ENCODE results near the gene MT1X. TPM values are rescaled to one million over a fixed set of nuclear protein-coding genes. Genes with fewer than 3 reads are reported as not detected.
A peak's percentile ranks its signal among the peaks of the same experiment; 100 is the strongest.
"Not testable (repeated sequence)": the region's sequence is repeated elsewhere in the genome, so short reads cannot be mapped to it uniquely, and the experiment has no call there.

The MT1X gene
- total and polyA plus RNA-seq, 2 experiments from 2014 or later = 39.8 to 127 TPM

DNA sequence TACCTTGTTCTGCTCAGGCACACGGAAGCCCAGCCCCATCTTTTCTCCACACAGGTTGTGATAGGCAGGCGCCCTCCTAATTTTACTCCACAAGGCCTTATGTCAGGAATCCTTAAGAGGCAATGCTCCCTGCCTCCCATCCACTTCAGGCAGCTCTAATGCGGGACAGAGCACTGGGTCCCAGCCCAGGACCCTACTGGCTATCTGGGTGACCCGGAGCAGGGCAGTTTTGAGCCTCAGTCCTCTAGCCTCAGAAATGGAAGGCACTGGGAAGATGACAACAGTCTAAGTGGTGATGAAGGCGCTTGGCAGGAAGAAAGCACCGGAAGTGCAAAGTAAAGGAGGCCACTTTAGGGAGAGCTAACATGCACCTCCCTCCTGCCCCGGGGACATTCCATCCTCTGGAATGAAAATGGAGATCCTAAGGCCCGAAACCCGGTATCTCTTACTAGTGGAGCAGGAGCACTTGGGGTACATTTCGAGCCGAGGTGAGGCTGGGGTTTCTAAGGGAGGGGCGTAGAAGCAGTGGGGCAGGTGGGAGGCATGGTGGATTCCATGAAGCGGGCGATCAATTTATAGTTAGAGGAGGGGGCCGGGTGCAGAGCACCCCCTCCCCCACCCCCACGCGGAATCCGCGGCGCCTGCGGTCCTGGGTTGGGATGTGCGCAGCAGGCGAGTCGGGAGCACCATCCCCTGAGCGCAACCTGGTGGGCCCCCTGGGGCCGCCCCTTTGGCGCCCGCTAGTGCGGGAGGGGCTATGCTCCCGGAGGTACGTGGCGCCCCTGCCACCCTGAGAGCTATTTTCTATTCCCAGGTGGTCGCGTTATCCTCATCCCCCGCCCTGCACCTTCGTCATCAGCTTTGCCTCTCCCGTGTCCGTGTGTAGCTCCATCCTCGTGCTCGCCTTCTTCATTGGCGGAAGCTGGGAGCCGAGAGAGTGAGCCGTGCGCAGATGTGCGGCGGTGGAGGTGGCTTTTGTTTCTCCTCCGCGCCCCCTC is 19.6 kb upstream of the MT1X start:
- TF ChIP-seq, protein P1, sequence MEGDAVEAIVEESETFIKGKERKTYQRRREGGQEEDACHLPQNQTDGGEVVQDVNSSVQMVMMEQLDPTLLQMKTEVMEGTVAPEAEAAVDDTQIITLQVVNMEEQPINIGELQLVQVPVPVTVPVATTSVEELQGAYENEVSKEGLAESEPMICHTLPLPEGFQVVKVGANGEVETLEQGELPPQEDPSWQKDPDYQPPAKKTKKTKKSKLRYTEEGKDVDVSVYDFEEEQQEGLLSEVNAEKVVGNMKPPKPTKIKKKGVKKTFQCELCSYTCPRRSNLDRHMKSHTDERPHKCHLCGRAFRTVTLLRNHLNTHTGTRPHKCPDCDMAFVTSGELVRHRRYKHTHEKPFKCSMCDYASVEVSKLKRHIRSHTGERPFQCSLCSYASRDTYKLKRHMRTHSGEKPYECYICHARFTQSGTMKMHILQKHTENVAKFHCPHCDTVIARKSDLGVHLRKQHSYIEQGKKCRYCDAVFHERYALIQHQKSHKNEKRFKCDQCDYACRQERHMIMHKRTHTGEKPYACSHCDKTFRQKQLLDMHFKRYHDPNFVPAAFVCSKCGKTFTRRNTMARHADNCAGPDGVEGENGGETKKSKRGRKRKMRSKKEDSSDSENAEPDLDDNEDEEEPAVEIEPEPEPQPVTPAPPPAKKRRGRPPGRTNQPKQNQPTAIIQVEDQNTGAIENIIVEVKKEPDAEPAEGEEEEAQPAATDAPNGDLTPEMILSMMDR (IDR thresholded peaks at IDR 0.05; ENCODE audit: poor library complexity) = no peak
- TF ChIP-seq EZH2 (IDR thresholded peaks at IDR 0.05; ENCODE audit: borderline replicate concordance) = peak; percentile 20
- Histone ChIP-seq H3K79me2 (no peaks in the 10 kb centered on the region), H3K36me3 (replicated peaks; ENCODE audit: insufficient read depth, low read depth) (no peaks in the 10 kb centered on the region), H3K27me3 (peaks cover 97% of the 10 kb centered on the region), H3K4me1 (ENCODE audit: insufficient read depth) (no peaks in the 10 kb centered on the region), H3K9me3 (ENCODE audit: low read depth) (no peaks in the 10 kb centered on the region), H4K20me1 (ENCODE audit: insufficient read depth, poor library complexity, severe bottlenecking) (no peaks in the 10 kb centered on the region), H2AFZ (no peak overlapping the region), H3K4me3 (no peak overlapping the region), H3K4me2 (peak overlapping the region; percentile 62), H3K27ac (no peak overlapping the region), H3K9me2 (replicated peaks; ENCODE audit: insufficient read depth) (no peaks in the 10 kb centered on the region)
- no peak for DNase-seq (ENCODE audit: low spot score)
- 17% methylated on average over 31 of the region's 48 CpGs for WGBS (ENCODE audit: low lambda C conversion rate, missing lambda C conversion rate)

DNA sequence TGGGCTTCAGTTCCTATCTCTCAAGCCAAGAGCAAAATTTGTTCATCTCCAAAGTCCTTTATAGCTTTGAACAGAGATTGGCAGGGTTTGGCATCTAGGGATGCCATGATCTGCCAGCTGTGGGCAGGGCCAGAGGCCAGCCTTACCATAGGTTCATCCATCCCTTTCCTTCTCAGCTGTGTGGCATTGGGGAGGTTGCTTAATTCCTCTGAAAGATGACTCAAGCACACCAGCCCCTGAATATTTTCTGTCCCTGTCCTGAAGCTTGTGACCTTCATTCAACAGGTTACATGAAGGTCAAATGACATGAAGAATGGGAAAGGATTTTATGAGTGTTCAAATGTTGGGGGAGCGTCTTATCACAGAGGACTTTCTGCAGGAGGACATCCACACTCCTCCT is 17.8 kb upstream of the MT1X start:
- Histone ChIP-seq H3K4me3 (no peak overlapping the region), H3K4me2 (no peak overlapping the region), H3K9me2 (replicated peaks; ENCODE audit: insufficient read depth) (no peaks in the 10 kb centered on the region), H3K27me3 (peaks cover 100% of the 10 kb centered on the region), H2AFZ (no peak overlapping the region), H3K36me3 (replicated peaks; ENCODE audit: insufficient read depth, low read depth) (no peaks in the 10 kb centered on the region), H3K9me3 (ENCODE audit: low read depth) (no peaks in the 10 kb centered on the region), H3K79me2 (no peaks in the 10 kb centered on the region), H4K20me1 (ENCODE audit: insufficient read depth, poor library complexity, severe bottlenecking) (no peaks in the 10 kb centered on the region), H3K4me1 (ENCODE audit: insufficient read depth) (no peaks in the 10 kb centered on the region), H3K27ac (no peak overlapping the region)
- DNase-seq (ENCODE audit: low spot score) = no peak
- TF ChIP-seq, protein P1 (IDR thresholded peaks at IDR 0.05; ENCODE audit: poor library complexity) = no peak
- TF ChIP-seq EZH2 (IDR thresholded peaks at IDR 0.05; ENCODE audit: borderline replicate concordance) (no peak), EZH2phosphoT487 (IDR thresholded peaks at IDR 0.05; ENCODE audit: low read depth, severe bottlenecking, unreplicated experiment) (no peak)
- WGBS (ENCODE audit: low lambda C conversion rate, missing lambda C conversion rate) = 78% methylated on average over 1 of the region's 1 CpG

DNA sequence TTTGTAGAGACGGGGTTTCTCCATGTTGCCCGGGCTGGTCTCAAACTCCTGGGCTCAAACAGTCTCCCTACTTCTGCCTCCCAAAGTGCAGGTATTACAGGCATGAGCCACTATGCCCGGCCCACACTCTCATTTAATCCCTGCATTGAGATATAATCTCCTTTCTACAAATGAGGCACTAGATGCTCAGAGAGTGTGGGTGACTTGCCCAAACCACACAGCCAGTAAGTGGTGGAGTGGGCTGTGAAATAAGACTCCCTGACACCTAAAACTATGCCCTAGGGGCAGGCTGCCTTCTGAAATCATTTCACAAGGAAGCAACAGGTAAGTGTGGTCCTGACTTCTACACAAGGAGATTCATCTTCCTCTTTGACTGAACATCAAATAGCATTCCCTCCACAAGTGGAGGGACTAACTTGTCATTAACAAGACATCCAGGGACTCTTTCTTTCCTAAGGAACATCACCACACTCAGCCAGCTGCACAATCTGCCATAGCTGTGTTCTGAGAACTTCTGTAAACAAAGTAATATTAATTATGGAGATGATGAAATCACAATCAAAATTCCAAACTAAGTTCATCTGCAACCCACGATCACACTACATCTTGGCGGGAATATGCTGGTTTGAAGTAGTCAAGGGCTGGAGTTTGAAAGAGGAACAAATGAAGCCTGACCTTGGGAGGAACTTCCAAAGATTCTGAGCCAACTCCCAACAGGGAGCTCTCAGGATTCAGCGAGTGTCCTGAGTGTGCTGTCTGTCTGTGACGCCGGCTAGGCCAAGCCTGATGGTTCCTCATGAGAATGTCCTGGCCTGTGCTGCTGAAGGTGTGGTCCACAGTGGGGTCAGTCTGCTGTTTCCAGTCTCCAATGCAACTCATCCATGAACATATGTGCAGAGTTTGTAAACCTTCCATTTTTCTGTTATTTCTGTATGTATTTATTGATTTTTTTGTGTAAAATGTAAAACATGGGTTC is 16.7 kb upstream of the MT1X start:
- H3K4me2 ChIP-seq; H3K9me3 ChIP-seq (ENCODE audit: low read depth); H3K4me1 ChIP-seq (ENCODE audit: insufficient read depth); H3K36me3 ChIP-seq (replicated peaks; ENCODE audit: insufficient read depth, low read depth); H3K27ac ChIP-seq; H4K20me1 ChIP-seq (ENCODE audit: insufficient read depth, poor library complexity, severe bottlenecking); DNase-seq (ENCODE audit: low spot score); H3K4me3 ChIP-seq; H3K9me2 ChIP-seq (replicated peaks; ENCODE audit: insufficient read depth); H3K79me2 ChIP-seq; H2AFZ ChIP-seq: not testable (repeated sequence)
- WGBS (ENCODE audit: low lambda C conversion rate, missing lambda C conversion rate) = 61% methylated on average over 8 of the region's 8 CpGs
- peaks cover 100% of the 10 kb centered on the region for H3K27me3 ChIP-seq

Data from hepatocyte (in vitro differentiated cells).